H54 (cell line): ENCODE results near the gene CFAP100.
A peak's percentile ranks its signal among the peaks of the same experiment; 100 is the strongest.

Experiments used
- DNase-seq: peaks from one replicate; pipeline ENCODE4 v3.0.0; 2011; ENCODE audit warnings: low spot score, mixed read lengths; ENCODE audit not compliant: insufficient read length
- FAIRE-seq: peaks from 3 replicates; lab custom pipeline; 2011; peaks lifted over from hg19 to GRCh38; lab: Jason Lieb, UNC
- POLR2A ChIP-seq: IDR thresholded peaks from 2 replicates; pipeline ENCODE4 v1.6.1; 2011; ENCODE audit warnings: low read depth, mild to moderate bottlenecking, low read length

CFAP100 gene

DNA sequence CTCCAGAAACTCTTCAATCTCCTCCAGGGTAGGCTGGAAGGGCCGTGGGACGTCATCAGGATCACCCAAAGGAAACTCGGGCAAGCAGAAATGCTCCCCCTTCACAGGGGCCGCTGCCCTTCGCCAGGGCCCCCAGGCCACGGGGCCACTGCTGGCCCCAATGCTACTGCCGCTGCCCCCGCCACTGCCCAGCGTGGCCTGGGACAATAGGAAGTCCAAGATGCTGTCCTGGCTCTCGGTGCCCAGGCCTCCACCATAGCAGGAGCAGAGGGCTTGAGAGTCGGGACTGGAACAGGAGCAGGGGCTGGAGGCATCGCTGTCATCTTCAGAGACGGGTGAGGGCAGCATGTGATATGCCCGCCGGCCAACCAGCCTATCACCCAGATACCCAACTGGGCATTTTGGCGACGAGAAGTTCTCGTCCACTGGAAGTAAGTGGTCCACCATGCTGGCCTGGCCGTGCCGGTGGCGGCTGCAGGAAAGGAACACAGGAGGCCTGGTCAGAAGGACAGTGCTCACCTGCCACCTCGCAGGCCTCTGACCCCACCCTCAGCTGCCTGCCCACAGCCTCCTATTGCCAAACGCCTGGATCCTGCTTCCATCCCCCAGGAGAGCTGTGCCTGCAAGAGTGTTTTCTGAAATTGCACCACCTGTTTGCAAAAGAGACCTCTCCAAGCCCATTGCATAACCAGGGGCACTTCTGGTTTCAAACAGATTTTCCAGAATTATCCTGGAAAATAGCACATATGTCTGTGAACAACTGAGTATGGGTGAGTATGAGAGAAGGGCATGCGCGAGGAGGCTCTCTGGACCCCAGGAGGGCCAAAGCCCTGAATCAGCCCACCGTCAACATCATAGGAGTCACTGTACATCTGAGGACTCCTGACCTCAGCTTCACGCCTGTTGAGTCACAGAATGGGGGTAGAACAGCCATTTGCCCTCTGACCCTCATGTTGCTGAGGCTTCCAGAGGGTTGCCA lies 41.9 kb upstream of the CFAP100 start:
- no peak for DNase-seq
- FAIRE-seq: no peak
- no peak for TF ChIP-seq POLR2A

GRCh38 chr3:126353694-126354321 lies 40.9 kb upstream of the CFAP100 start:
- DNase-seq (no peak), FAIRE-seq (no peak)
- no peak for TF ChIP-seq POLR2A

DNA sequence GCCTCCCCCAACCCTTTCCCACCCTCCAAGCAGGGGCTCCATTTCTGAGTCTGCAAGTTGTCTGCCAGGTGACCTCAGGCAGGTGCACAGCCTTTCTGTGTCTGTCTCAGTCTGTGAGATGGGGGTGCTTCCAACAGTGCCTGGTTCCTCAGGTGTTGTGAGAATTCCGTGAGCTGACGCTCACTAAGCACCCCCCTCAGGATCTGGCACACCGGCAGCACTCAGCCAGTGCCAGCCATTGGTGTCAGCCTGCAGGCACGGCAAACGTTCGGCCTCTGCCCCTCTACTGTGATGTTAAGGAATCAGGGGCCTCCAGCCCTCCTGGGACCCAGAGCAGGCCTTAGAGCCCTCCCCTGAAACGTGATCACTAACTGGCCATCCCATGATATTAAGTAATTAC lies 39.9 kb upstream of the CFAP100 start:
- FAIRE-seq (no peak), DNase-seq (no peak)
- no peak for TF ChIP-seq POLR2A

DNA sequence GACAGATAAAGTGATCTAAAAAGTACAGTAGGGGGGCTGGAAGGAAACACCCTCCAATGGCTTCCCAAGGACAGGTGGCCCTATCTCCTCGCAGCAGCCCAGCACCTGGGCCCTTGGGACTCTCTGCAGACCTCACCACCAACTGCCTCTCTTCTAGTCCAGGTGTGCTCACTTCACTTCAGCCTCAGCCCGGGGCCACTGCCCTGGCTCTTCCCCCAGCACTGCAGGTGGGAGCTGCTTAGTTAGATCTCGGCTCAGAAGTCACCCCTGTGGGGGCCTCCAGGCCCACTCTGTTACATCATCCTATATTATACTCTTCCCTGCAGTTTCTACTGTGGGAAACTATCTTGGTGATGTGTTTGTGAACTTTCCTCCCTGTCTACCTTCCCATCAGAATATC lies 39.5 kb upstream of the CFAP100 start:
- TF ChIP-seq POLR2A: no peak
- no peak for DNase-seq
- no peak for FAIRE-seq

DNA sequence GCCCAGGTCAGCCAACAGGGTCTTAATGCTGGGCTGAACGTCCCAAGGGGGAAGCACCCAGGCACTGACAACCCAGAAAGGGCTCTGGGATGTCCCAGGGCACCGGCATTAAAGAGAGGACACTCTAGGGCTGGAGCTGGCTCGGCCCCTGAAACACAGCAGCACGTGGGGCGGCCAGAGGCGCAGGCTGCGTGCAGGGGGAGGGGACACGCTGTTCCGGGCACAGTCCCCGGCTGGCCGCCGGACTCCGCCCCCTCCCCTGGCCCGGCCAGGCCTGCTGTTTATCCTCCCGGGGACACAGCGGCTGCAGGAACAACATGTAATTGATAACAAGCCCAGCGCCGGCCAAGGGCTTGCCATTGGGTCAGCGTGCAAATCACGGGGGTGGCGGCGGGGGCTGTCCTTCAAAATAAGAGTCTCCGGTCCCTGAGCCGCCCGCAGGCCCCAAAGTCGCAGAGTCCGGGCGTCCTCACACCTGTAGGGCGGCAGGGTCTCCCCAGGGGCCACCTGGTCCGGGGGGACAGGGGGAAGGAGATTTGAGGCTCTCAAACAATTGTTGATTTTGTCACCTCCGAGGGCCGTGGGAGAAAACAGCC lies 38.8 kb upstream of the CFAP100 start:
- no peak for FAIRE-seq
- TF ChIP-seq POLR2A: no peak
- DNase-seq: no peak

DNA sequence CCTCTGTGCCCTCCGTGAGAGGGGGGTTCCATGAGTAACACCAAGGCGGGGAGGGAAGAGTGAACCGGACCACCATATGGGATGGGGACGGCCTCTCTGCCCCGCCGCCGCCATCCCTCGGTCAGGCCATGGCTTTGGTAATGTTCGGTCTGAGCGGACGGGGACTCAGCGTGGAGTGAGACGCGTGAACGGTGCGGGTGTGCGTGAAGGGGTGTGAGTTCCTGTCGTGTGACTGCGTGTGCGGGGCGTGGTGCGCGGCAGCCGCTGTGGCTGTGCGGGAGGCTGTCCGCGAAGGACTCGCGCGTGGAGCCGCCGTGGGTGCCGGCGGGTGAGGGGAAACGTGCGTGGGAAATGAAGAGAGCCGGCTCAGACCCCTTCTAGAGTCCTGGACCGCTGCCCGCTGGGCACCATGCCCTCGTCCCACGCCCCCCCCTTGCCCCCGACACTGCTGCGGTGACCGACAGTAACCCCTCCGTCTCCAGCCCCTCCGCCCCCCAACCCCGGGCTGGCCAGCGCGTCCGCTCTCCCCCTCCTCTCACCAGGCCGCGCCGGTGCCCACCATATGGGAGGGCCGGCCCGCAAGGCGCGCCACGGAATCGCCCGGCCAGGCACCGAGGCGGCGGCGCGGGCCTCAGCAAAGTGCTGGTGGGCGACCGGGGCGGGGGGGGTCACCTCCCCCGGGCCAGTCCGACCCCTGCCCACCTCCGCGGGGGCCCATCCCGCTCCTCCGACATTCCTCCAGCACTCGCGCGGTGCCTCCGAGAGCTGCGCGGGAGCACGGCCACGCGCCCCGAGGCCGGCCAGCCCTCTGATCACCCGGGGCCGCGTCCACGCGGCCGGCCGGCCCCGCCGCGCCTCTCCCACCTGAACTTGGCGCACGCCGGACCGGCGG lies 38.1 kb upstream of the CFAP100 start:
- DNase-seq: no peak
- no peak for TF ChIP-seq POLR2A
- no peak for FAIRE-seq

- FAIRE-seq (no peak), DNase-seq (peak; percentile 87)
- no peak for TF ChIP-seq POLR2A
Observed at GRCh38 chr3:126357295-126358037, 37.2 kb upstream of the CFAP100 start, which contains the start of gene KLF15. Gene KLF15, minus strand, starts transcription at chr3:126357408. Its CDS starts 4,486 bp downstream, at chr3:126352922.

DNA sequence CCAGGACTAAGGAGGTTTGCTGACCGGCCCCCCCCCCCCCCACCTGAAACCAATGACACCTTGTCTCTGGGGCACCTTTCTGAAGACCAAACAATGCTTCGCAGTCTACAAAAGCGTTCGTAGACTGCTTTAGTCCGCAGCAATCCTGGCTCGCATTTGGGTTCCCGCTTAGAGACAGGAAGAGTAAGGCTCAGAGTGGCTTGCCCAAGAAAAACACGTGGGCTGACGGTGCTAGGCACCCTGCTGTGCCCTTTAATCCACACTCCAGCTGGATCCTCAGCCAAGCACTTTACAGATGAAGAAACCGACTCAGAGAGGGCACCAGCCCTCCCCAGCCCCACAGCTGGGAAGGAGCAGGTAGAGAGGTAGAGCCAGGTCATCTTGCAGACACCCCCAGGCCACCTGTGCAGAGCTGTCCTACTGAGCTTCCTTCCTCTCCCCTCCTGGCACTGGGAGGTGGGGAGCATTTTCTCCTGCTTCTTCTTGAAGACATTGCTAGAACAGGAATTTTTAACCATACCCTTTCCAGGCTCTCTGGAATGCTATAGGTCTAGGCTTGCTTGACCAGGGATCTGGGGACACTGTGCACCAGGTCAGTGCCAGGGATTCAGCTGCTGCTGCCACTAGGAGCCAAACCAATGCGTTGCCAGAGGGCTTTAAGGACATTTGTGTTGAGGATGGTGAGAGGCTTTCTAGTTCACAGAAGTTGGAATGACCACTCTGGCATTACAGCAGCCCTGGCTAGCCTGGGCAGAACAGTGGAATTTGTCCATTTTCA lies 36.5 kb upstream of the CFAP100 start:
- DNase-seq: no peak
- no peak for TF ChIP-seq POLR2A
- no peak for FAIRE-seq

GRCh38 chr3:126358816-126359181 lies 35.9 kb upstream of the CFAP100 start:
- DNase-seq (no peak), FAIRE-seq (no peak)
- no peak for TF ChIP-seq POLR2A

DNA sequence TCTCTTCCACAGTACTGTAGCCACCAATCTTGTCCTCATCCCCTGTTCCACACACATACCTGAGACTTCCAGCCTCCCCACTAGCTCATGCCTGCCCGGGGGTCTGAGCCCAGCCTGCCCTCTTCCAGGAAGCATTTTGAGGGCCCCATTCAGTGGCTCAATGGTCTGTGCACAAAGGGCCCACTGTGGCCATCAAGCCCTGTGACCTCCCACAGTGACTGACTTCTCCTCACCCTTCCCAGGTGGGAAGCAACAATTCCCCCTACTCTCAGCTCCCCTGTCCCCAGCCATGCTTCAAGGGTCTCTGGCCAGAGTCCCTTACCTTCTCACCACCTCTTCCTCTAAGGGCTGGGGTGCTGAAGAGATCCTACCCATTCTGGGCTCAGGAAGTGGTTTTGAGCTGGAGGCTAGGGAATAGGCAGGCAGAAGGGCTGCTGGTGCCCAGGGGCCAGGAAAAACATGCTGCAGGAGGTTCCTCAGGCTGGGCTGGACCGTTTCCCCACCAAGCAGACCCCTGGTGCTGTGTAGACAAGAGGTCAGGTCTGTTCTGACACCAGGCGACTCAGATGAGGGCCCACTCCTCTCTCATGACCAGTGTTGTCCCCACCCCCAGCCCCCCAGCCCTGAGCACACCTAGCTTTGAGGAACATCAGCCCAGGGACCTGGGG lies 34.5 kb upstream of the CFAP100 start:
- no peak for DNase-seq
- no peak for FAIRE-seq
- no peak for TF ChIP-seq POLR2A

DNA sequence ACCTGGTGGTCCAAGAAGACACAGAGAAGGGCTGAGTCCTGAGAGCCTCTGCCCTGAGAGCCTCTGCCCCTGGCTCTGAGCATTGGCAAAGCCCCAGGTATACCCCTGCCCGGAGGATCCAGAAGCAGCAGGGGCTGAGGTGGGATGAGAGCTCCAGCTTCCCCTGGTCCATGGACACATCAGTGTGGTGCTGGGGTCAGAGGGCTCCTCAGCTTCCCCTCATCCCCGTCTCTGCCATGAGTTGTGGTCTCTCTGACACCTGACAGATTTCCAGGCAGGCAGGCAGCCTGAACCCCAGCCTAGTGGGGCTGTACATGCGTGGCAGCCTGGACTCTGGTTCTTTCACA lies 34.0 kb upstream of the CFAP100 start:
- DNase-seq (no peak), FAIRE-seq (no peak)
- no peak for TF ChIP-seq POLR2A

GRCh38 chr3:126361211-126361610 lies 33.5 kb upstream of the CFAP100 start:
- FAIRE-seq (no peak), DNase-seq (no peak)
- TF ChIP-seq POLR2A: no peak
